GM18507 (cell line): ENCODE data around the gene MLXIPL.
"Not testable (repeated sequence)": the region's sequence is repeated elsewhere in the genome, so short reads cannot be mapped to it uniquely, and the experiment has no call there.

ENCODE experiments used
- DNase-seq: peaks from one replicate; pipeline ENCODE4 v3.0.0; 2011; ENCODE audit warnings: low read depth; ENCODE audit not compliant: insufficient read length; ENCODE audit errors: extremely low spot score
- FAIRE-seq: peaks from 2 replicates; lab custom pipeline; 2011; peaks lifted over from hg19 to GRCh38; lab: Jason Lieb, UNC

MLXIPL gene

GRCh38 chr7:73646785-73647724 lies 22.7 kb upstream of the MLXIPL start:
- no peak for DNase-seq
- no peak for FAIRE-seq

- FAIRE-seq (no peak), DNase-seq (no peak)
Measured at GRCh38 chr7:73645643-73646174, 21.4 kb upstream of the MLXIPL start.

- FAIRE-seq, result no peak
- no peak for DNase-seq
Measured at GRCh38 chr7:73644688-73645286, 20.5 kb upstream of the MLXIPL start.

GRCh38 chr7:73642834-73643233 lies 18.5 kb upstream of the MLXIPL start:
- no peak for FAIRE-seq
- DNase-seq, result no peak

GRCh38 chr7:73638911-73639310 lies 14.6 kb upstream of the MLXIPL start:
- FAIRE-seq, result no peak
- DNase-seq, result no peak

GRCh38 chr7:73635428-73636200 lies 11.3 kb upstream of the MLXIPL start:
- no peak for FAIRE-seq

GRCh38 chr7:73633844-73634243 lies 9.5 kb upstream of the MLXIPL start:
- FAIRE-seq (no peak), DNase-seq (no peak)

More at GRCh38 chr7:73635428-73636200, 11.3 kb upstream of the MLXIPL start:
- DNase-seq, result no peak

GRCh38 chr7:73633323-73633722 lies 9.0 kb upstream of the MLXIPL start:
- no peak for DNase-seq
- FAIRE-seq, result no peak

- no peak for DNase-seq
- FAIRE-seq, result no peak
Measured at GRCh38 chr7:73631558-73631957, 7.2 kb upstream of the MLXIPL start.

GRCh38 chr7:73628504-73628903 lies 4.2 kb upstream of the MLXIPL start:
- DNase-seq, result no peak
- no peak for FAIRE-seq

- FAIRE-seq (no peak), DNase-seq (no peak)
Measured at GRCh38 chr7:73626814-73627213, 2.5 kb upstream of the MLXIPL start.

GRCh38 chr7:73625276-73625675 lies 954 bp upstream of the MLXIPL start:
- FAIRE-seq, result no peak
- no peak for DNase-seq

GRCh38 chr7:73624669-73625001 lies 313 bp upstream of the MLXIPL start:
- FAIRE-seq, result no peak

GRCh38 chr7:73622909-73623797 lies 1.2 kb downstream of the MLXIPL start:
- FAIRE-seq (no peak), DNase-seq (no peak)

More at GRCh38 chr7:73624669-73625001, 313 bp upstream of the MLXIPL start:
- DNase-seq, result no peak

GRCh38 chr7:73622527-73622908 lies 1.8 kb downstream of the MLXIPL start:
- FAIRE-seq, result no peak
- DNase-seq, result no peak

- no peak for DNase-seq
- no peak for FAIRE-seq
Measured at GRCh38 chr7:73621168-73622063, 2.9 kb downstream of the MLXIPL start.

GRCh38 chr7:73619394-73619793 lies 4.9 kb downstream of the MLXIPL start:
- DNase-seq, FAIRE-seq: not testable (repeated sequence)

- FAIRE-seq (no peak), DNase-seq (no peak)
Measured at GRCh38 chr7:73618538-73618937, 5.8 kb downstream of the MLXIPL start.
